Lower leg skin (tissue), 3 donors: ENCODE data around the gene RTCB.

Experiments used
- POLR2A ChIP-seq, 2 donors: fragments of 450-650 bp; IDR thresholded peaks; one replicate each; pipeline ENCODE4 v1.6.1; 2016 to 2017; ENCODE audit warnings: antibody characterized with exemption in 2 of 2, mild to moderate bottlenecking in 1 of 2, moderate library complexity in 1 of 2
- TF ChIP-seq, protein P1 (sequence below), 3 donors: fragments of 450-650 bp; IDR thresholded peaks; one replicate each; pipeline ENCODE4 v1.5.1; 2016; ENCODE audit warnings: antibody characterized with exemption in 3 of 3, mild to moderate bottlenecking in 3 of 3, moderate library complexity in 2 of 3

DNA sequence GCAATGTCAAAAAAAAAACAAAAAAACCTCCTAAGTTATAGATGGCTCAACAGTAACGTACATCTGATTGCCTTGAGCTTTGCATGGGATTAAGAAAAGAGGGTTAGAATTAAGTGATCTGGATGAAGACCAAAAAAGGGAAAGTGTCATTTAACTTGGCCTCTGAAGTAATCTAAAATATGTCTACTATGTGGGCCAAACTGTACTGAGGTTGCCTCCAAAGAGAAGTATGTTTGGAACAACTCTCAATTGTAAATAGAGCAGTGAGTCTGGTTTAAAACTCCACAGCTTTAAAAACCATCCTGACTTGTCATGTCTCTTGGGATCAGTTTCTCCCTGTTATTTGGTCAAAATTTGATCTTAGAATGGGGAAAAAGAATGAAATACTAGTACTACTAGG, 11.6 kb upstream of the RTCB start:
- TF ChIP-seq, protein P1, sequence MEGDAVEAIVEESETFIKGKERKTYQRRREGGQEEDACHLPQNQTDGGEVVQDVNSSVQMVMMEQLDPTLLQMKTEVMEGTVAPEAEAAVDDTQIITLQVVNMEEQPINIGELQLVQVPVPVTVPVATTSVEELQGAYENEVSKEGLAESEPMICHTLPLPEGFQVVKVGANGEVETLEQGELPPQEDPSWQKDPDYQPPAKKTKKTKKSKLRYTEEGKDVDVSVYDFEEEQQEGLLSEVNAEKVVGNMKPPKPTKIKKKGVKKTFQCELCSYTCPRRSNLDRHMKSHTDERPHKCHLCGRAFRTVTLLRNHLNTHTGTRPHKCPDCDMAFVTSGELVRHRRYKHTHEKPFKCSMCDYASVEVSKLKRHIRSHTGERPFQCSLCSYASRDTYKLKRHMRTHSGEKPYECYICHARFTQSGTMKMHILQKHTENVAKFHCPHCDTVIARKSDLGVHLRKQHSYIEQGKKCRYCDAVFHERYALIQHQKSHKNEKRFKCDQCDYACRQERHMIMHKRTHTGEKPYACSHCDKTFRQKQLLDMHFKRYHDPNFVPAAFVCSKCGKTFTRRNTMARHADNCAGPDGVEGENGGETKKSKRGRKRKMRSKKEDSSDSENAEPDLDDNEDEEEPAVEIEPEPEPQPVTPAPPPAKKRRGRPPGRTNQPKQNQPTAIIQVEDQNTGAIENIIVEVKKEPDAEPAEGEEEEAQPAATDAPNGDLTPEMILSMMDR (IDR thresholded peaks at IDR 0.05), result no peak
- TF ChIP-seq POLR2A (IDR thresholded peaks at IDR 0.05), result no peak
